GM13976 (cell line): ENCODE measurements around the gene DOLK.

Experiments
- DNase-seq: peaks from one replicate; pipeline ENCODE4 v3.0.0; 2012; ENCODE audit warnings: low spot score
- in situ Hi-C: fragments of 300-500 bp; cut with MboI; formaldehyde crosslinking; loops from one replicate; pipeline ENCODE4 v1.12.0; 2022; ENCODE audit warnings: low sequenced_read_pairs, mixed read lengths, inconsistent platforms; ENCODE audit not compliant: unreplicated experiment
- TF ChIP-seq, protein P1 (sequence below): IDR thresholded peaks from 2 replicates; pipeline ENCODE4 v1.5.1; 2012; ENCODE audit warnings: borderline replicate concordance, mild to moderate bottlenecking; ENCODE audit not compliant: insufficient read depth; ENCODE audit errors: extremely low read depth, missing control alignments, control extremely low read depth

DOLK gene

DNA sequence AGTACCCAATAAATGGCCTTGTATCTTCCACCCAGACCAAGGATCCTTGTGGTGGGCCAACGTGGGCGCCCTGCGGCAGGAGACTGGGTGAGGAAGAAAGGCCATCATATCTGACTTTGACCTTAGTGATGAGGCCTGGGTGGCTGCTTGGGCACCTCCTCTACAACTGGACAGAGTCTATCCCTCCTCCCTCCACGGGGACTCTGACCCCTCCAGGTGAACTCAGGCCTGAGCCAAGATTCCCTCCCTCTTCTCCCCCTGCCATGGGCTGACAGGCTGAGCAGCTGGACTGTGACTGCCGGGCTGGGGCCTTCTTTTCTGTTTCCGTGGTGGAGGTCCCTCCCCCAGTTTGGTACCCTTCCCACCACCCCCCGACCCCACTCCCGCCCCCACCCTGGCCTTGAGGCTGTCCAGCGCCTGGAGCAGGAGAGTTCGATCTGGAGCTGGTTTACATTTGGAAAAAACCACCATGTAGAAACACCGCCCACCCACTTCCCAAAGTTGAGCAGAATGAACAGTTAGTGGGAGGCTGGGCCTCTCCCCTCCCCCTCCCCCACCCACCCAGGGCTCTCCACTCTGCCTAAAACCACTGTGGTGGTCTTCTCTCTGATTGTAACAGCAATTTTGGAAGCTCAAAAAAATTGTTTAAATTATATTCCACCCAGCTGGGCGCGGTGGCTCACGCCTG lies 27.9 kb downstream of the DOLK start:
- in situ Hi-C loops: loop anchor here (10.0 kb wide), 1 partner anchor 55 kb away; no protein-coding TSS in a partner anchor
- TF ChIP-seq, protein P1, sequence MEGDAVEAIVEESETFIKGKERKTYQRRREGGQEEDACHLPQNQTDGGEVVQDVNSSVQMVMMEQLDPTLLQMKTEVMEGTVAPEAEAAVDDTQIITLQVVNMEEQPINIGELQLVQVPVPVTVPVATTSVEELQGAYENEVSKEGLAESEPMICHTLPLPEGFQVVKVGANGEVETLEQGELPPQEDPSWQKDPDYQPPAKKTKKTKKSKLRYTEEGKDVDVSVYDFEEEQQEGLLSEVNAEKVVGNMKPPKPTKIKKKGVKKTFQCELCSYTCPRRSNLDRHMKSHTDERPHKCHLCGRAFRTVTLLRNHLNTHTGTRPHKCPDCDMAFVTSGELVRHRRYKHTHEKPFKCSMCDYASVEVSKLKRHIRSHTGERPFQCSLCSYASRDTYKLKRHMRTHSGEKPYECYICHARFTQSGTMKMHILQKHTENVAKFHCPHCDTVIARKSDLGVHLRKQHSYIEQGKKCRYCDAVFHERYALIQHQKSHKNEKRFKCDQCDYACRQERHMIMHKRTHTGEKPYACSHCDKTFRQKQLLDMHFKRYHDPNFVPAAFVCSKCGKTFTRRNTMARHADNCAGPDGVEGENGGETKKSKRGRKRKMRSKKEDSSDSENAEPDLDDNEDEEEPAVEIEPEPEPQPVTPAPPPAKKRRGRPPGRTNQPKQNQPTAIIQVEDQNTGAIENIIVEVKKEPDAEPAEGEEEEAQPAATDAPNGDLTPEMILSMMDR: no peak
- DNase-seq: no peak

DNA sequence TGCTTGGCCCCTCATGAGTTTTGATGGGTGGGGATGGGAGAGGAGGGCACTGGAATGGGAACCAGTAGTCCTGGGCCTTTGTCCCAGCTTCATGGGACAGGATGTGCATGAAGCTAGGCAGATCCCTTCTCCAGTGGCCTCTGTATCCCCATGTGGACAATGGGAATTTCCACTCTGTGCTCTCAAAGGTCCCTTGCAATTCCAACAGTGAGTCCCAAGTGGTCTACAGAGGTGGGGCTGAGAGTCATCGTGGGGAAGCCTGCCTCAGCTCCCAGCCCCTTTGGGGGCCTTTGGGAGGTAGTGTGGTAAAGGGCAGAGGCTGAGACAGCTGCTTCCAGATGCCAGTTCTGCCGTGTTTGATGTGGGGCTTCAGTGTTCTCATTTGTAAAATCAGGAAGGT lies 28.5 kb downstream of the DOLK start:
- in situ Hi-C loops: no loop called here
- TF ChIP-seq, protein P1: no peak
- no peak for DNase-seq

DNA sequence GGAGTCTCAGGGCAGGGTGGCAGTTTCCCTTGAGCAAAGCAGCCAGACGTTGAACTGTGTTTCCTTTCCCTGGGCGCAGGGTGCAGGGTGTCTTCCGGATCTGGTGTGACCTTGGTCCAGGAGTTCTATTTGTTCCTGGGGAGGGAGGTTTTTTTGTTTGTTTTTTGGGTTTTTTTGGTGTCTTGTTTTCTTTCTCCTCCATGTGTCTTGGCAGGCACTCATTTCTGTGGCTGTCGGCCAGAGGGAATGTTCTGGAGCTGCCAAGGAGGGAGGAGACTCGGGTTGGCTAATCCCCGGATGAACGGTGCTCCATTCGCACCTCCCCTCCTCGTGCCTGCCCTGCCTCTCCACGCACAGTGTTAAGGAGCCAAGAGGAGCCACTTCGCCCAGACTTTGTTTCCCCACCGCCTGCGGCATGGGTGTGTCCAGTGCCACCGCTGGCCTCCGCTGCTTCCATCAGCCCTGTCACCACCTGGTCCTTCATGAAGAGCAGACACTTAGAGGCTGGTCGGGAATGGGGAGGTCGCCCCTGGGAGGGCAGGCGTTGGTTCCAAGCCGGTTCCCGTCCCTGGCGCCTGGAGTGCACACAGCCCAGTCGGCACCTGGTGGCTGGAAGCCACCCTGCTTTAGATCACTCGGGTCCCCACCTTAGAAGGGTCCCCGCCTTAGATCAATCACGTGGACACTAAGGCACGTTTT lies 30.1 kb downstream of the DOLK start:
- in situ Hi-C loops: no loop called here
- DNase-seq: no peak
- TF ChIP-seq, protein P1: no peak

DNA sequence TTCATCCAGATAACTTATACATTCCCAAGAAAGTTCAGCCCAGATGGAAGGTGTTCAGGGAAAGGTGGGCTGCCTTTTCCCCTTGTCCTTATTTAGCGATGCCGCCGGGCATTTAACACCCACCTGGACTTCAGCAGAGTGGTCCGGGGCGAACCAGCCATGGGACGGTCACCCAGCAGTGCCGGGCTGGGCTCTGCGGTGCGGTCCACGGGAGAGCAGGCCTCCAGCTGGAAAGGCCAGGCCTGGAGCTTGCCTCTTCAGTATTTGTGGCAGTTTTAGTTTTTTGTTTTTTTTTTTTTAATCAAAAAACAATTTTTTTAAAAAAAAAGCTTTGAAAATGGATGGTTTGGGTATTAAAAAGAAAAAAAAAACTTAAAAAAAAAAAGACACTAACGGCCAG lies 30.7 kb downstream of the DOLK start:
- TF ChIP-seq, protein P1: no peak
- in situ Hi-C loops: no loop called here
- DNase-seq: no peak

DNA sequence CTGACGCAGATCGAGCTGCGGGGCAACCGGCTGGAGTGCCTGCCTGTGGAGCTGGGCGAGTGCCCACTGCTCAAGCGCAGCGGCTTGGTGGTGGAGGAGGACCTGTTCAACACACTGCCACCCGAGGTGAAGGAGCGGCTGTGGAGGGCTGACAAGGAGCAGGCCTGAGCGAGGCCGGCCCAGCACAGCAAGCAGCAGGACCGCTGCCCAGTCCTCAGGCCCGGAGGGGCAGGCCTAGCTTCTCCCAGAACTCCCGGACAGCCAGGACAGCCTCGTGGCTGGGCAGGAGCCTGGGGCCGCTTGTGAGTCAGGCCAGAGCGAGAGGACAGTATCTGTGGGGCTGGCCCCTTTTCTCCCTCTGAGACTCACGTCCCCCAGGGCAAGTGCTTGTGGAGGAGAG lies 31.2 kb downstream of the DOLK start:
- TF ChIP-seq, protein P1: no peak
- in situ Hi-C loops: no loop called here
- no peak for DNase-seq

DNA sequence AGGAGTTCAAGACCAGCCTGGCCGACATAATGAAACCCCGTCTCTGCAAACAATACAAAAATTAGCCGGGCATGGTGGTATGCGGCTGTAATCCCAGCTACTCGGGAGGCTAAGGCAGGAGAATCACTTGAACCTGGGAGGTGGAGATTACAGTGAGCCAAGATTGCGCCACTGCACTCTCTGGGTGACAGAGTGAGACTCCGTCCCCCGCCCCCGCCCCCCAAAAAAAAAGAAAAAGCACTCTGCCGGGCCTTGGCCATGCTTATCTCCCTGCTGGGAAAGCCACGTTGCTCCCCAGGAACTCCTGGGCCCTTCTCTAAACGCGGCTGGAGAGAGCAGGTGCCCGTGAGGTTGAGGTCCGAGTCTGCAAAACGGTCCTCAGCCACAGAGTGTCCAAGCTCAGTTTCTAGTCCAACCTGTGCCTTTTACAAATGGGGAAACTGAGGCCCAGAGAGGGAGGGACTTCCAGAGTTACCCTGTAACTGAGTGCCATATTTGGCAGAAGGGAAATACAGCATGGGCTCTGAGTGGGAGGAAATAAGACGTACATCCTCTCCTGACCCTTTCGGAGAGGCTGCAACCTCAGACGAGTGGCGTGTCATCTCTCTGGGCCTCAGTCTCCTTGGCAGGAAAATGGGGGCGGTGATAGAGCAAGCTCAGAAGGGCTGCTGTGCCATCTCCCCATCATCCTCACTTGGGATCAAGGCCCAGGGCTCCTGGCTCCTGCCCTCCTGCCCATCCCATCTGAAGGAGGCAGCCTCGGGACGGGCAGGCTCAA lies 33.2 kb downstream of the DOLK start:
- in situ Hi-C loops: no loop called here
- TF ChIP-seq, protein P1: no peak
- no peak for DNase-seq
